Activated naive CD4-positive, alpha-beta T cell treated with anti-CD3 and anti-CD28 coated beads, Interleukin-2, amount 10 ng/mL, durations not matched to agents 7 days and 5 days (primary cell): ENCODE data around the gene RALGAPB.

Experiments used
- CTCF ChIA-PET: fragments of 350-600 bp; sonication (Branson Sonifier 250); formaldehyde crosslinking; loops from one replicate; lab custom pipeline; 2021; ENCODE audit warnings: antibody characterized with exemption; lab: Charles Lee
- DNase-seq: peaks from one replicate; pipeline ENCODE4 v3.0.0-alpha.2; 2020
- H3K27ac Mint-ChIP-seq: one replicate; pipeline ENCODE4 v1.8.0; 2021; ENCODE audit warnings: mild to moderate bottlenecking, moderate library complexity, mixed read lengths
- H3K27me3 Mint-ChIP-seq: one replicate; pipeline ENCODE4 v1.8.0; 2021; ENCODE audit warnings: mild to moderate bottlenecking, mixed read lengths
- H3K36me3 Mint-ChIP-seq: one replicate; pipeline ENCODE4 v1.8.0; 2021; ENCODE audit warnings: mixed read lengths
- H3K4me1 Mint-ChIP-seq: one replicate; pipeline ENCODE4 v1.8.0; 2021; ENCODE audit warnings: mixed read lengths
- H3K4me3 Mint-ChIP-seq: one replicate; pipeline ENCODE4 v1.8.0; 2021; ENCODE audit warnings: mild to moderate bottlenecking, moderate library complexity, mixed read lengths
- H3K9me3 Mint-ChIP-seq: one replicate; pipeline ENCODE4 v1.8.0; 2021; ENCODE audit warnings: mixed read lengths

Gene RALGAPB

GRCh38 chr20:38523697-38524096 is 51.1 kb downstream of the RALGAPB start:
- no peaks in the 10 kb centered on the region for H3K4me1 Mint-ChIP-seq
- H3K27ac Mint-ChIP-seq = no peak overlapping the region
- H3K9me3 Mint-ChIP-seq = no peaks in the 10 kb centered on the region
- no peak overlapping the region for H3K4me3 Mint-ChIP-seq
- DNase-seq = no peak
- H3K36me3 Mint-ChIP-seq = peaks cover 38% of the 10 kb centered on the region
- H3K27me3 Mint-ChIP-seq = no peaks in the 10 kb centered on the region
- CTCF ChIA-PET = no interaction called here

- H3K27ac Mint-ChIP-seq = no peak overlapping the region
Observed at GRCh38 chr20:38528167-38528566, 55.5 kb downstream of the RALGAPB start.

GRCh38 chr20:38531021-38531420 is 58.4 kb downstream of the RALGAPB start:
- H3K4me3 Mint-ChIP-seq = no peak overlapping the region
- H3K27ac Mint-ChIP-seq = no peak overlapping the region
- H3K27me3 Mint-ChIP-seq = no peaks in the 10 kb centered on the region
- CTCF ChIA-PET = interaction anchor here (0.7 kb wide), 1 partner anchor 84 kb away, joined by 3 read pairs; no protein-coding TSS in a partner anchor
- no peaks in the 10 kb centered on the region for H3K4me1 Mint-ChIP-seq
- peaks cover 35% of the 10 kb centered on the region for H3K36me3 Mint-ChIP-seq
- DNase-seq = no peak
- H3K9me3 Mint-ChIP-seq = no peaks in the 10 kb centered on the region

More at GRCh38 chr20:38528167-38528566, 55.5 kb downstream of the RALGAPB start:
- Mint-ChIP-seq H3K4me3 (no peak overlapping the region), H3K36me3 (peaks cover 31% of the 10 kb centered on the region), H3K4me1 (no peaks in the 10 kb centered on the region), H3K9me3 (no peaks in the 10 kb centered on the region), H3K27me3 (no peaks in the 10 kb centered on the region)
- no peak for DNase-seq
- CTCF ChIA-PET = no interaction called here

- H3K27ac Mint-ChIP-seq = peak overlapping the region; percentile 19
- no peak overlapping the region for H3K4me3 Mint-ChIP-seq
- CTCF ChIA-PET = no interaction called here
- no peaks in the 10 kb centered on the region for H3K27me3 Mint-ChIP-seq
- peaks cover 52% of the 10 kb centered on the region for H3K36me3 Mint-ChIP-seq
- H3K4me1 Mint-ChIP-seq = peaks cover 9% of the 10 kb centered on the region
- DNase-seq = no peak
- no peaks in the 10 kb centered on the region for H3K9me3 Mint-ChIP-seq
Observed at GRCh38 chr20:38534756-38535155, 62.1 kb downstream of the RALGAPB start.

- DNase-seq = no peak
- CTCF ChIA-PET = no interaction called here
- Mint-ChIP-seq H3K36me3 (peaks cover 60% of the 10 kb centered on the region), H3K27ac (no peak overlapping the region), H3K4me1 (peaks cover 9% of the 10 kb centered on the region), H3K4me3 (no peak overlapping the region), H3K9me3 (no peaks in the 10 kb centered on the region), H3K27me3 (no peaks in the 10 kb centered on the region)
Observed at GRCh38 chr20:38536310-38536709, 63.7 kb downstream of the RALGAPB start.

GRCh38 chr20:38537176-38537575 is 64.5 kb downstream of the RALGAPB start:
- no peaks in the 10 kb centered on the region for H3K27me3 Mint-ChIP-seq
- H3K27ac Mint-ChIP-seq = peak overlapping the region; percentile 71
- CTCF ChIA-PET = no interaction called here
- H3K4me1 Mint-ChIP-seq = peaks cover 9% of the 10 kb centered on the region
- H3K9me3 Mint-ChIP-seq = no peaks in the 10 kb centered on the region
- peaks cover 65% of the 10 kb centered on the region for H3K36me3 Mint-ChIP-seq
- no peak for DNase-seq
- H3K4me3 Mint-ChIP-seq = no peak overlapping the region

- CTCF ChIA-PET = interaction anchor here (1.3 kb wide), 1 partner anchor 10 kb away, joined by 3 read pairs; no protein-coding TSS in a partner anchor
- H3K27ac Mint-ChIP-seq = no peak overlapping the region
- no peaks in the 10 kb centered on the region for H3K9me3 Mint-ChIP-seq
- no peak for DNase-seq
- H3K4me1 Mint-ChIP-seq = peaks cover 9% of the 10 kb centered on the region
- no peak overlapping the region for H3K4me3 Mint-ChIP-seq
- peaks cover 66% of the 10 kb centered on the region for H3K36me3 Mint-ChIP-seq
- no peaks in the 10 kb centered on the region for H3K27me3 Mint-ChIP-seq
Observed at GRCh38 chr20:38538789-38539188, 66.1 kb downstream of the RALGAPB start.

GRCh38 chr20:38543014-38543906 is 70.6 kb downstream of the RALGAPB start:
- DNase-seq = no peak
- no peak overlapping the region for H3K27ac Mint-ChIP-seq
- no peak overlapping the region for H3K4me3 Mint-ChIP-seq
- H3K27me3 Mint-ChIP-seq = no peaks in the 10 kb centered on the region
- peaks cover 54% of the 10 kb centered on the region for H3K36me3 Mint-ChIP-seq
- no peaks in the 10 kb centered on the region for H3K9me3 Mint-ChIP-seq
- CTCF ChIA-PET = no interaction called here
- peaks cover 6% of the 10 kb centered on the region for H3K4me1 Mint-ChIP-seq

GRCh38 chr20:38545771-38546170 is 73.1 kb downstream of the RALGAPB start:
- Mint-ChIP-seq H3K36me3 (peaks cover 54% of the 10 kb centered on the region), H3K27me3 (no peaks in the 10 kb centered on the region), H3K4me1 (peaks cover 6% of the 10 kb centered on the region), H3K4me3 (no peak overlapping the region), H3K9me3 (no peaks in the 10 kb centered on the region), H3K27ac (no peak overlapping the region)
- DNase-seq = no peak
- CTCF ChIA-PET = no interaction called here

- Mint-ChIP-seq H3K4me1 (peaks cover 6% of the 10 kb centered on the region), H3K27me3 (no peaks in the 10 kb centered on the region), H3K36me3 (peaks cover 39% of the 10 kb centered on the region), H3K9me3 (no peaks in the 10 kb centered on the region), H3K4me3 (no peak overlapping the region), H3K27ac (no peak overlapping the region)
- no peak for DNase-seq
- CTCF ChIA-PET = interaction anchor here (0.6 to 1.0 kb wide), 2 partner anchors 8 to 128 kb away, joined by 3 read pairs; no protein-coding TSS in a partner anchor
Observed at GRCh38 chr20:38547288-38548085, 74.8 kb downstream of the RALGAPB start.

- no peaks in the 10 kb centered on the region for H3K27me3 Mint-ChIP-seq
- H3K36me3 Mint-ChIP-seq = peaks cover 34% of the 10 kb centered on the region
- H3K27ac Mint-ChIP-seq = no peak overlapping the region
- H3K4me1 Mint-ChIP-seq = peaks cover 6% of the 10 kb centered on the region
- no peak overlapping the region for H3K4me3 Mint-ChIP-seq
- no peaks in the 10 kb centered on the region for H3K9me3 Mint-ChIP-seq
- CTCF ChIA-PET = interaction anchor here (1.0 kb wide), 1 partner anchor 9 kb away, joined by 3 read pairs; no protein-coding TSS in a partner anchor
- DNase-seq = no peak
Observed at GRCh38 chr20:38548356-38549083, 75.9 kb downstream of the RALGAPB start.

- no peak overlapping the region for H3K4me3 Mint-ChIP-seq
- H3K36me3 Mint-ChIP-seq = peaks cover 42% of the 10 kb centered on the region
- H3K4me1 Mint-ChIP-seq = peaks cover 6% of the 10 kb centered on the region
- CTCF ChIA-PET = interaction anchor here (1.3 kb wide), 1 partner anchor 9 kb away, joined by 5 read pairs; no protein-coding TSS in a partner anchor
- no peak overlapping the region for H3K27ac Mint-ChIP-seq
- DNase-seq = no peak
- no peaks in the 10 kb centered on the region for H3K27me3 Mint-ChIP-seq
- H3K9me3 Mint-ChIP-seq = no peaks in the 10 kb centered on the region
Observed at GRCh38 chr20:38550274-38550673, 77.6 kb downstream of the RALGAPB start.

- Mint-ChIP-seq H3K27ac (no peak overlapping the region), H3K27me3 (no peaks in the 10 kb centered on the region), H3K4me3 (no peak overlapping the region), H3K36me3 (peaks cover 34% of the 10 kb centered on the region), H3K4me1 (peaks cover 6% of the 10 kb centered on the region), H3K9me3 (no peaks in the 10 kb centered on the region)
- CTCF ChIA-PET = interaction anchor here (1.3 kb wide), 1 partner anchor 9 kb away, joined by 5 read pairs; no protein-coding TSS in a partner anchor
- DNase-seq = no peak
Observed at GRCh38 chr20:38551056-38551626, 78.5 kb downstream of the RALGAPB start.
